Right kidney (tissue), 9 donors: Measurements from ENCODE around the gene ITPKC.

Source experiments
- DNase-seq: peaks from one replicate; pipeline ENCODE4 v3.0.0-alpha.2; 2016
- long read RNA-seq, 8 donors: transcript quantifications; one replicate each; lab custom pipeline, GENCODE V29; 2026

ITPKC gene
- long read RNA-seq, donor 1, partial matches to known transcripts: 6 of 9 reads
- long read RNA-seq, donor 1, other reads (novel, unspliced or antisense): 0 of 9 reads
- long read RNA-seq, donor 2, transcript ITPKC-201 (7 exons, 3,385 nt): major isoform, 6 of 6 reads
- long read RNA-seq, donor 2, partial matches to known transcripts: 0 of 6 reads
- long read RNA-seq, donor 2, other reads (novel, unspliced or antisense): 0 of 6 reads
- long read RNA-seq, donor 3, partial matches to known transcripts: 0 of 1 reads
- long read RNA-seq, donor 3, other reads (novel, unspliced or antisense): 0 of 1 reads
- long read RNA-seq, donor 4, partial matches to known transcripts: 0 of 4 reads
- long read RNA-seq, donor 4, other reads (novel, unspliced or antisense): 0 of 4 reads
- long read RNA-seq, donor 5, partial matches to known transcripts: 0 of 4 reads
- long read RNA-seq, donor 5, other reads (novel, unspliced or antisense): 0 of 4 reads
- long read RNA-seq, donor 6, partial matches to known transcripts: 0 of 1 reads
- long read RNA-seq, donor 6, other reads (novel, unspliced or antisense): 0 of 1 reads
- long read RNA-seq, donor 7: 0 reads
- long read RNA-seq, donor 8, transcript ITPKC-201 (7 exons, 3,385 nt): major isoform, 7 of 7 reads
- long read RNA-seq, donor 8, partial matches to known transcripts: 0 of 7 reads
- long read RNA-seq, donor 8, other reads (novel, unspliced or antisense): 0 of 7 reads

DNA sequence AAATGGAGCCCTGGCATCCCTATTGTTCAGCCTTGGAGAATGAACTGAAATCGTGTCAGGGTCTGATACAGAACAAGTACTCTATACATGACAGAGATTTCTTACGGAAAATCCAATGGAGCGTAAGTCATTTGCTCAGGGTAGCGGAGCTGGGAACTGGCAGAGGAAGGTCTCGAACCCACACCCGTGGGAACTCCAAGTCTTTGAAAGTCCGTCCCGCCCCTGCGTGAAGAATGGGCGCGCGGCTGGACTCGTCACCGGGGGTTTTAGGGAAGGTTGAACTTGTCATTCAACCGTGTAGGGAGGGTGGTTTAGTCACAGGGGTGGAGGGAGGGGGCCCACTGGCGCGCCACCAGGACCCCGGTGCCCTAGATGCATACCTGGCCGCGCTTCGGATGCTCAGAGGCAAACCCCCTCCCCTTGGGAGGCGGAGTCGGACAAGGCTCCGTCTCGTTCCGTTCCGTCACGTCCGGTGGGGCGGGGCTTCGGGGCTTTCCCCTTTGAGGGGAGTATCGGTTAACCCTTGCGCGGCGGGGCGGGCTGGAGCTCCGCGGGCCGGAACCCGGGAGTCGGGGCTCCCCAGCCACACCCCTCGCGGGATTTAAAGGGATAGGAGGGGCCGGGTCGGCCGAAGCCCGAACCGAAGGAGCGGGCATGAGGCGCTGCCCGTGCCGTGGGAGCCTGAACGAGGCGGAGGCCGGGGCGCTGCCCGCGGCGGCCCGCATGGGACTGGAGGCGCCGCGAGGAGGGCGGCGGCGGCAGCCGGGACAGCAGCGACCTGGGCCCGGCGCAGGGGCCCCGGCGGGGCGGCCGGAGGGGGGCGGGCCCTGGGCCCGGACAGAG lies at the start of gene ITPKC, which contains the start of gene COQ8B:
ITPKC (plus strand) TSS at position 631 of the 843 bp plus-strand sequence; CDS start at position 655, 24 bp downstream.
COQ8B (minus strand) TSS at position 405 of the 843 bp plus-strand sequence. CDS start 2,254 bp downstream, outside the sequence.
- DNase-seq: peak; percentile 97

- no peak for DNase-seq
Measured at GRCh38 chr19:40667602-40668001, 49.3 kb upstream of the ITPKC start.

DNA sequence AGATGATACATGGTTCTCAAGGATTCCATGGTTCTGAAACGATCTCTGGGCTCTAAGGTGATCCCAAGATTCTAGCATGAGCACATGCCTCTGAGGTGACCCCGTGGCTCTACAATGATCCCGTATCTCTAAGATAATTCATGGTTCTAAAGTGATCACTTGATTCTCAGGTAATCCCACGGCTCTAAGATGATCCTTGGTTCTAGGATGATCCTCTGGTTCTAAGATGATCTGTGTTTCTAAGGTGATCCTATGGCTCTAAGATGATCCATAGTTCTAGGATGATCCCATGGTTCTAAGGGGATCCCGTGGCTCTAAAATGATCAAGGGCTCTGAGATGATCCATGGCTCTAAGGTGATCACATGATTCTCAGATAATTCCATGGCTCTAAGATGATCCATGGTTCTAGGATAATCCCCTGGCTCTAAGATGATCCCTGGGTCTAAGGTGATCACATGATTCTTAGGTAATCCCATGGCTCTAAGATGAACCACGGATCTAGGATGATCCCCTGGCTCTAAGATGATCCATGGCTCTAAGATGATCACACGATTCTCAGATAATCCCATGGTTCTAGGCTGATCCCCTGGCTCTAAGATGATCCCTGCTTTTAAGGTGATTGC lies 47.8 kb upstream of the ITPKC start:
- no peak for DNase-seq

GRCh38 chr19:40671404-40671803 lies 45.5 kb upstream of the ITPKC start:
- no peak for DNase-seq

GRCh38 chr19:40672038-40672437 lies 44.9 kb upstream of the ITPKC start:
- no peak for DNase-seq

DNA sequence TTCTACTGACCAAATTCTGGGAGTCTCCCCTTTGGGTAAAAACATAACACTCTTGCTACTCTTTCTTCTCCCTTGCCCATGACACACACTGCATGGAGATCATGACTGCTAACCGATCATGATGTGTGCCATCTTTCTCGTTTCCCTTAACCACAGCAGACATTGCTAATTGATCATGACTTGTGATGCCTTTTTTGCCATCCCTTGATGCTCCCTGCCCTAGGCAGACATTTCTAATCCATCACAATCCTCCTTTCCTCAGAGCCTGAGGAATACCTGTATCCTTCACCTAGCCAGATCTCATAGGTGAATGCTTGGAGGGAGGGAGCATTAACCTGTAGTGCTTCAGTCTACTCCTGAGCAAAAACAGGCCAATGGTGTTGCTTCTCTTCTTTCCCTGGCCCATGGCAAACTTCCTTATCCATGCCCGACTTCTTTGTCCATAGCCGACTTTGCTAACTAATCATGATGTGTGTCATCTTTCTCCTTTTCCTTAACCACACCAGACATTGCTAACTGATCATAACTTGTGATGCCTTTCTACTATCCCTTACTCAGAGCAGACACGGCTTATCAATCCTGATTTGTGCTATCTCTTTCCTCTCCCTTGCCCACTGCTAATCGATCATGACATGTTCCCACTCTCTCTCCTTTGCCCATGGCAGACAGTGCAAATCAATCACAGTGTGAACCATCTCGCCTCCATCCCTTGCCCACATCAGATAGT lies 44.2 kb upstream of the ITPKC start:
- DNase-seq: no peak

DNA sequence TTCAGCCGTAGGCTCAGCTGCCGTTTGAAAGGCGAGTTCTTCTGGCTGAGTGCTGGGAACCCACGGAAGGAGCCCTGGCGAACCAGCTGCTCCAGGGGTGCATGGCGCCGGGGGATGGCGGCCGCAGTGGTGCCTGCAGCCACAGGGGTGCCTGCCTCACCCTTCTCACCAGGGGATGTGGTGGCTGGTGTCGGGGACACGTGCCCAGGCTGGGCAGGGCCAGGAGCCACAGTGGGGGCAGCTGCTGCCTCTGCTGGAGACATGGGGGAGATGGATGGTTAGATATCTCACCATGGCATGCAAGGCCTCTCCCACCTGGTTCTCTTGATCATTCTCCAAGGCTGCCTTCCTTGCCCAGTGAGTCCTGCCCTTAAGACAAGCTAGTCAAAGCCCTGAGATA lies 43.5 kb upstream of the ITPKC start:
- DNase-seq: no peak

DNA sequence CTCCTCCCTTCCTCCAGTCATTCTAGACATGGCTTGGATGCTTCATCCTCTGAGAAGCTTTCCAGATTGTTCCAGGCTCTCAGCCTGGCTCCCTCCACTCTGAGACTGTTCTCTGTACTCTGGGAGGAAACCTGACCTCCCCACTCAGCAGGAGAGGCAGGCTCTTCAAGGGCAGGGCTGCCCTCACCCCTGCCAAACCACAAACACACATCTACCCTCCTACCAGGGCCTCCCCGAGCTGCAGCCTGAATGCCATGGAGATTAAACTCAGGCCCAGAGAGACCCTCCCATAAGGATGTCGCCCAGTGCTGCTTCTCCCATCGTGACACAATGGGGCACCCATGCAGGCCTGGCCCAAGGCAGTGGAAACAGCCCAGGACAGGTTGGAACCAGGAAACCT lies 42.6 kb upstream of the ITPKC start:
- no peak for DNase-seq

- no peak for DNase-seq
Measured at GRCh38 chr19:40677156-40677555, 39.8 kb upstream of the ITPKC start.

DNA sequence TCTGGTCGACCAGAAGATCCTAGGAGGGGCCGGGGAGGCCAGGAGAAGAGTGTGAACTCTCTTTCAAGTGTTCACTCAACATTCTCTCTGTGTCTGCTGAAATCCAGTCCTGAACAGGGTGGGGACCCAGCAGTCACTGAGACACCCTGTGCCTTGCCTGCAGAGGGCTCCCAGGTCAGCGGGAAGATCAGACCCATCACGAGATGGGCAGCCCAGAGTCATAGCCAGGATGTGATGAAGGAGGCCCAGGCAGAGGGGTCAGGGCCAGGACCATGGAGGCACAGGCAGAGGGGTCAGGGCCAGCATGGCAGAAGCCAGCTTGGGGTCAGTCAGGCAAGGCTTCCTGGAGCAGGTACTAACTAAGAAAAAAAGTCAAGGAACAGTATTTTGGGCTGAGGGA lies 35.9 kb upstream of the ITPKC start:
- no peak for DNase-seq

GRCh38 chr19:40682431-40682964 lies 34.4 kb upstream of the ITPKC start:
- no peak for DNase-seq

GRCh38 chr19:40683437-40683836 lies 33.5 kb upstream of the ITPKC start:
- DNase-seq: no peak

DNA sequence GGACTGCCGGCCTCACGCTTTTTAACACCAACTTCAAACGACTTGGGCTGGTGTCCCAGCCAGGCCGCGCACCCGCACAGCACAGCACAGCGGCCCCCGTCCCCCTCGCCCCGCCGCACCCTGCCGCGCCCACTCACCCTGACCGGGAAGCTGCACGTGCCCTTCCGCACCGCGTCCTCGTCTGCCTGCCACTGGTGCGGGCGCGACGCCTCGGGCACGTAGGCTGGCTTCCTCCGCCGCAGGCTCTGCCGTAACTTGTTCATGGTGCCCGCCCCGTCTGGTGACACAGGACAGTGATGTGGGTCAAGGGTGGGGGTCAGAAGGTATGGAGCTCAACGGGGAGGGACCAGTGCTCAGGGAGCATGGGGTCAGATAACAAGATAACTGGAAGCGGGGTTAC lies 32.6 kb upstream of the ITPKC start:
- no peak for DNase-seq

GRCh38 chr19:40685016-40685526 lies 31.8 kb upstream of the ITPKC start:
- DNase-seq: no peak

DNA sequence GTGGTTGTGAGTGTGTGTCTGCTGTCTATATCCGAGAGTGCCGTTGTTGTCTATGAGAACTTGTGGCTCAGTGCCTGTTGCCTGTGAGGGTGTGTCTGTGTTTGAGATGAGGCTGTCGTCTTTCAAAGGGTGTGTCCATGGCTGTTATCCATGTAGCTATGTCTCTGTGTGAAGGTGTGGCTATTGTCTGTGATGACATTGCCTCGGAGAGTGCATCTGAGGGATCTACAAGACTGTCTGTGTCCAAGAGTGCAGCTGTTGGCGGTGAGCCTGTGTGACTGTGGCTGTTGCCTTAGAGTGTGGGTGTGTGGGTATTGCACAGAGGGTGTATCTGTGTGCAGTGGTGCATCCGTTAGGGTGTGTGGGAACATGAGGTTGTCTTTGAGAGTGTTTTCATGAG lies 31.3 kb upstream of the ITPKC start:
- DNase-seq: no peak

GRCh38 chr19:40686882-40687524 lies 29.9 kb upstream of the ITPKC start:
- no peak for DNase-seq

DNA sequence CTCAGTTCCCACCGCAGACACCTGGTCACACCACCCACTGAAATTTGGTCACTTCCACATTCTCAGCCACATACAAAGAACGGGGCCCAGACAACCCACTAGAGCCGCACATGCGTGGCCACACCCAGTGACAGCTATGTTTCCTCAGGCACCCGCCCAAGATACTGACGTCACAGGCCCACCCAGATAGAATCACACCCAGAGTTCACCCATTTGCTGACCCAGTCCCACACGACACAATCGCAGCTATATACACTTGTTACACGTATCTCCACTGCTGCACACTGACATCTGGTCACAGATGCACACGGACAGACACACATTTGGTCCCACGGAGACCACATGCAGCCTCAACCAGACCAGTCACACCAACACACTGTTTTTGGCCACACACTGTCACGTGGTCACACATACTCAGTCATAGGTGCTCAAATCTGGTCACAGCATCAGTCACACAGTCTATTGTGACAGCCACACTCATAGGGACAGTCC lies 29.3 kb upstream of the ITPKC start:
- DNase-seq: no peak

DNA sequence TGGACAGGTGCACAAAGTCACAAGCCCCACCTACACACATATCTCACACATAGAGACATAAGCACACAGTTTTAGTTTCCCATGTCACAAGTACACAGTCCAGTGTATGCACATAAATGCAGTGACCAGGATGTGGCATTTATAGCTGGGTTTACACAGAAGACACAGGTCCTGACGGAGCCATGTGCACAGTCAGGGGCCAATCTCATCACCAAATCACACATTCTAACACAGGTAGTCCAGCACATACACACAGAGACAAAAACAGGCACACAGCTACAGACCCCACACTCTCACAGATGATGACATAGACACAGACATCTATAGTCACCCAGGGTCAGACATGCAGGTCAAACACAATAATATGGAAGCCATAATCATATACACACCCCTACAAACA lies 28.6 kb upstream of the ITPKC start:
- DNase-seq: no peak

DNA sequence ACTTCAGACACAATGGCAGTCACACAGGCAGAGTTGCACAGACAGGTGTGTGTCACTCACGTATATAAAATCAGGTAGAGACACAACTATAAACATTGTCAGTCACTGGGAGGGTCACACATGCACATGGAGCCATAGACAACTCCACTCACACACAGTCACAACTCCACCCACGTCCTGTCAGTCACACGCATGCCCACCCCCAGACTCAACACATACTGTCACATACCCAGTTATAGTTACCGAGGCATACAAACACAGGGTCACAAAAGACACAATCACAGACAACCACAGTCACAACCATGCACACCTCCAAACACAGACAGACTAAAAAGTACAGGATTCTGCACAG lies 27.9 kb upstream of the ITPKC start:
- DNase-seq: no peak

- DNase-seq: peak; percentile 30
Measured at GRCh38 chr19:40689339-40690049, 27.4 kb upstream of the ITPKC start.
